ENCODE measurements around the gene SPRR4.

SPRR4 gene

GRCh38 chr1:152970495-152970894 is at the start of gene SPRR4:
SPRR4 (plus strand) TSS chr1:152970648; CDS start chr1:152971891, 1,243 bp downstream.
- DNase-seq: no peak

GRCh38 chr1:152924191-152924590 is 46.3 kb upstream of the SPRR4 start:
- no peak for DNase-seq

- no peak for DNase-seq
Measured at GRCh38 chr1:152926091-152926490, 44.4 kb upstream of the SPRR4 start.

GRCh38 chr1:152928671-152929070 is 41.8 kb upstream of the SPRR4 start:
- DNase-seq: no peak

GRCh38 chr1:152932170-152932811 is 38.2 kb upstream of the SPRR4 start:
- no peak for DNase-seq

GRCh38 chr1:152933196-152933595 is 37.3 kb upstream of the SPRR4 start:
- DNase-seq: no peak

- DNase-seq: no peak
Measured at GRCh38 chr1:152940614-152941013, 29.8 kb upstream of the SPRR4 start.

GRCh38 chr1:152941037-152941711 is 29.3 kb upstream of the SPRR4 start:
- DNase-seq: no peak

- DNase-seq: no peak
Measured at GRCh38 chr1:152942161-152942560, 28.3 kb upstream of the SPRR4 start.

- no peak for DNase-seq
Measured at GRCh38 chr1:152946248-152946647, 24.2 kb upstream of the SPRR4 start.

- DNase-seq: no peak
Measured at GRCh38 chr1:152946651-152947256, 23.7 kb upstream of the SPRR4 start, which contains the start of gene SPRR5. SPRR5 (plus strand) TSS chr1:152947206; CDS start chr1:152948555, 1,349 bp downstream.

- no peak for DNase-seq
Measured at GRCh38 chr1:152951711-152952110, 18.7 kb upstream of the SPRR4 start.

- no peak for DNase-seq
Measured at GRCh38 chr1:152953761-152954160, 16.7 kb upstream of the SPRR4 start.

GRCh38 chr1:152954436-152954835 is 16.0 kb upstream of the SPRR4 start:
- no peak for DNase-seq

GRCh38 chr1:152957561-152957960 is 12.9 kb upstream of the SPRR4 start:
- DNase-seq: no peak

GRCh38 chr1:152959273-152959672 is 11.2 kb upstream of the SPRR4 start:
- no peak for DNase-seq

GRCh38 chr1:152959801-152960451 is 10.5 kb upstream of the SPRR4 start:
- no peak for DNase-seq

- DNase-seq: no peak
Measured at GRCh38 chr1:152960452-152961044, 9.9 kb upstream of the SPRR4 start.

- DNase-seq: no peak
Measured at GRCh38 chr1:152961226-152961891, 9.1 kb upstream of the SPRR4 start.

GRCh38 chr1:152962876-152963415 is 7.5 kb upstream of the SPRR4 start:
- no peak for DNase-seq

GRCh38 chr1:152964536-152964935 is 5.9 kb upstream of the SPRR4 start:
- no peak for DNase-seq

- DNase-seq: no peak
Measured at GRCh38 chr1:152965853-152966252, 4.6 kb upstream of the SPRR4 start.
